HG02798 (cell line): ENCODE data around the gene TMEM52B.
"Not testable (repeated sequence)": the region's sequence is repeated elsewhere in the genome, so short reads cannot be mapped to it uniquely, and the experiment has no call there.

ENCODE experiments used
- ATAC-seq: cut with Tn5 transposase; IDR thresholded peaks from one replicate; pipeline ENCODE4 v1.9.1; 2021; ENCODE audit warnings: mild to moderate bottlenecking; ENCODE audit not compliant: unreplicated experiment, poor library complexity

TMEM52B gene

DNA sequence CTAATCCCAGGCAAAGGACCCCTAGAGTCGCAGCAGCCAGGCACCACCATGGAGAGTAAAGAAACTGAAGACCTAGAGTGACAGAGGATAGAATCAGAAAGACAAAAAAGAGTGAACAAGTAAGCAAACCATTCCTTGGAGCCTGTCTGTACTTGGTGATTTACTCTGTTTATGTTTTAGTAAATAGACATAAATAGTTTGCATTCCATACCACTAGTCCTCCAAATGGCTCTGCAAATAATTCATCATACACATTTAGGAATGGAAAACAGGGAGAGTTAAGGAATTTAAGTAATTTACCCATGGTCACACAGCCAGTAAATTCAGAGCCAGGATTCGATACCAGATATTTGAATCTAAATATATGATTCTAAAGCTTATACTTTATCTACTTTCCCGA, 9.7 kb upstream of the TMEM52B start:
- no peak for ATAC-seq

- ATAC-seq, result no peak
These were observed 8.6 kb upstream of the TMEM52B start for GRCh38 chr12:10170216-10170615.

DNA sequence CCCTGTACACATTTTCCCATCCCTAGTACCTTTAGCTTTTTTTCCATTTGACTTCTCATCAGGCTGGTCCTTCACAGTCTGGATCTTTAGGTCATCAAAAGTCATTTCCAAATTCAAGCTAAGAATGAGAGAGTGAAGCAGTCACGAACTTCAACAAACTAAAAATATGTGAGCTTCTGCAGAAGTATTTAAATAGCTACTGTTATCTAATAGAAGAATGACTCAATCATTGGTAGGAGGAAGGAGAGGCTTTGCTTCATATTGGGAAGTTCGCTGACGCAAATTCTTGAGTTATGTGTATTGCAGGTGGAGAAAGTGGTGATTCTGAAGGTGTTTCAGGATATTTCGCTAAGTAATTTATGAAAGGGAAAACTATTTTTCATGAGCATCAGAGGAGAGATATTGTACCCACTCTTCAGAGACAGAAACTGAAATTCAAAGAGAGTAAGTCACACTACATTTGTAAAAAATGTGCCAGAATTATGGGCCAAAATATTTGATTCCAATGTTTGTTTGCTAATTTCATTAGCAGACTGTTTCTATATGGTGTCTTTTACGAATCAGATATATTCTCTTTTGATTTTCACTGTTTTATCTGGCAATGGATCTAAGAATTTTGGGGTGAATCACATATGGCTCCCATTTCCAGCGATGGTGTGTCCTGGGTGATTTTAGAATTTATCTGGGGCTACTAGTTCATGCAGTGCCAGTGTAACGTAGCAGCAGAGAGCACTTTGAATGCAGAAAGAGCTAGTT, 6.7 kb upstream of the TMEM52B start, which contains the start of gene OLR1:
TSS of gene OLR1 (minus strand) at position 160 of the 756 bp plus-strand sequence. CDS start at position 105, 55 bp downstream.
- no peak for ATAC-seq

GRCh38 chr12:10174986-10175614, 3.7 kb upstream of the TMEM52B start:
- no peak for ATAC-seq

DNA sequence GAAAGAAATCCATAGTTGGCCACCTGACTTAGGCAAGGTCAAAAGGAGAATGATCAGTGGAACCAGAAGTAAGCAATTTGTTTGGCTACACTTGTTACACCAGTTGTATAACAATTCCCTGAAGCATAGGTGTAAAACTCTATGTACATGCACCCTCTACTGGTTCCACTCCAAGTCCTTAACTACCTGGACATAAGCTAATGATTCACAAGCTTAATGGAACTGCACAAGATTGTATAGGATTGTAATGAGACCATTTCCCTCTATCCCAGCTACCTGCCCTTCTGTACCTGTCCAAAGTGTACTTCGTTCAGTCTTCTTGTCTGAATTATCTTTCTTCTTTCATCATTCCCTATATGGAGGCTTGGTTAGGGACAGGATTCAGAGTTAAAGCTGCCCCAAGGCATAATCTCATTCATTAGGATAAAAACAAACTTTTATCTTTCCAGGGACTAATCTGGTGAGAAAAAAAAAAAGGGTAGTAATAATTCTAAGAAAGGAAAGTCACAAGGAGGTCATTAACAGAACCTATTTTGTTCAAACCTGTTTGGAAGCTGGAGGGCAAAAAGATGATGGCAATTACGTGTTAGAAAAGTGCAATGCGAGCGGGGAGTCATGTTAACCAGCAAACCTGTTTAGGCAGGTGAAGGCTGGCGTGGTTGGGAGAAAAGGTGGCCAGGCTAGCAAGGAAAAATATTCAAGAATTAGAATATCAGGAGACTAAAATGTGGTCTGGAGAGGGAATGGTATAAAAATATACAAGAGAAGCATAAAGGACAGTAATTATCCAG, 2.8 kb upstream of the TMEM52B start:
- no peak for ATAC-seq

GRCh38 chr12:10179776-10180181, 947 bp downstream of the TMEM52B start:
- no peak for ATAC-seq

GRCh38 chr12:10182354-10183049, 3.7 kb downstream of the TMEM52B start:
- no peak for ATAC-seq

DNA sequence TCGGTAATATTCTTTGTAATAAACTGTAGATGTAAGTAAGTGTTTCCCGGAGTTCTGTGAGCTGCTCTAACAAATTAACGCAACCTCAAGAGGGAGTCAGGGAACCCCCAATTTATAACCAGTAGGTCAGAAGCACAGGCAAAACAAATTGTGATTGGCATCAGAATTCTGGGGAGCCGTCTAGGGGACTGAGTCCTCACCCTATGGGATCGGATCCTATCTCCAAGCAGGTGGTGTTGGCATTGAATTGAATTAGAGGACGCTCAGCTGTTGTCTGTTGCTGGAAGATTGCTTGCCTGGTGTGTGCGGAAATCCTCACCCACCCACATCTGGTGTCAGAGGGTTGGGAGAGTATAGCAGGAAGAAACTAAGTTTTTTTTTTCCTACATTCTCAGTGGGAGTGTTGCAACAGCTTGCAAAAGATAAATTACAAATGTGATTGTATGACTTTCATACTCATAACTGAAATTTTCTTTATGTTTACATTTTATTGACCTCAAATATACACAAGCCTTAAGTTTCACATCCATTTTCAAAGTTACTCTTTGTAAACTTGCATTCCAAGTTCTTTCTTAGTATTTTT, 5.5 kb downstream of the TMEM52B start:
- ATAC-seq, result no peak

DNA sequence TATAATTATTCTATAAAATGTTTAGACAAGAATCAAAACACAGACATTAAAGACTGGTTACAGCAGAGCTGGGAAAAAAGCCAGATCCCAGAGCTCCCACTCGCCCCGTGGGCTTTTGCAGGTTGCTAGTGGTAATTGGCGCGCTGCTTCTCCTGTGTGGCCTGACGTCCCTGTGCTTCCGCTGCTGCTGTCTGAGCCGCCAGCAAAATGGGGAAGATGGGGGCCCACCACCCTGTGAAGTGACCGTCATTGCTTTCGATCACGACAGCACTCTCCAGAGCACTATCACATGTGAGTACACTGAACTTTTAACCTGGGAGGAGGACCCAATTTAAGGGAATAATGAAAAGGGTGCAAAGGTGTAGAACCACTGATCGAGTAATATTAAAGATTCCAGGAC, 7.5 kb downstream of the TMEM52B start:
- no peak for ATAC-seq

GRCh38 chr12:10186958-10187357, 8.1 kb downstream of the TMEM52B start:
- ATAC-seq, result not testable (repeated sequence)

GRCh38 chr12:10189653-10190052, 10.8 kb downstream of the TMEM52B start:
- ATAC-seq, result no peak

DNA sequence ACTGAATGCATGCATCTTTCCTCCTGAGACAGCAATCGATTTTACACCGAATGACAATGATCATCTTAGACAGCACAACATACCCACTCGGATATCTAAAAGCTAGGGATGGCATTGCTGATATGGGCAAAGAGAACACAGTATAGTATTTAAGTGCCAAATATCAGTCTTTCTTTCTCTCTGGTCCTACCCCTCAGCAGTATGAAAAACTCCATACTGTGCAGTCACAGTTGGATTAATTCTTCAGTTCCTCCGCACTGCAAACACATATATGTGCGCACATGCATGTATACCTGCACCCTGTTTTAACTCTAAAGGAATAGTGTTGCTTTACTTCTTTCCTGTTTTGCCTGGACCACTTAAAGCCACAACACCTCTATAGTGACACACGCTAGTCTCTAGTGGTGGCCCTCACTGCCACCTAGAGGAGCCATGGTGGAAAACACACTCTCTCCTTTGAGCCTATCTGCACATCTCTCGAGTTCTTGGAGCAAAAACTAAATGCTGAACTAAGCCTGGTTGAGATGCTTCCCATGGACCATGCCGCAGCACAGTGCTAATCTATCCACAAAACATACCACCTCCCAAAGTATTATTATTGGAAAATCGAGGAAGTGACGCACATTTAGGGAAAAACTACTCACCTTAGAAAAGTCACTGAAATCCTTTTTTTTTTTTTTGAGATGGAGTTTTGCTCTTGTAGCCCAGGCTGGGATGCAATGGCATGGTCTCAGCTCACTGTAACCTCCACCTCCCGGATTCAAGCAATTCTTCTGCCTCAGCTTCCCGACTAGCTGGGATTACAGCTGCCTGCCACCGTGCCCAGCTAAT, 11.9 kb downstream of the TMEM52B start:
- peak; percentile 96 for ATAC-seq

- ATAC-seq, result no peak
These were observed 13.0 kb downstream of the TMEM52B start for GRCh38 chr12:10191865-10192264.

DNA sequence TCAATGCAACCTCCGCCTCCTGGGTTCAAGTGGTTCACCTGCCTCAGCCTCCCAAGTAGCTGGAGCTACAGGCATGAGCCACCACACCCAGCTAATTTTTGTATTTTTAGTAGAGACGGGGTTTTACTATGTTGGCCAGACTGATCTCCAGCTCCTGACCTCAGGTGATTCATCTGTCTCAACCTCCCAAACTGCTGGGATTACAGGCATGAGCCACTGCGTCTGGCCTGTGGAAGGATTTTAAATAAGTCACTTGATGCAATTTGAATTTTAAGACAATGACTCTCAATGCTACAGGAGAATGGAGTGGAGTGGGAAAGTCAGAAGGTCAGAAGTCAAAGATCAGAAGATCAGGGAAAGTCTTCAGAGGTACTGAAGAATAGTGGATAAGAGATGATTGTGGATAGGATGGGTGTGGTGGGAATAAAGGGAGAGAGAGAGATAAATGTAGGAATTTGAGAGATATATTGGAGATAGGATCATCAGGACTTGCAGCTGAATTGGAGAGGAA, 15.4 kb downstream of the TMEM52B start:
- ATAC-seq, result no peak

DNA sequence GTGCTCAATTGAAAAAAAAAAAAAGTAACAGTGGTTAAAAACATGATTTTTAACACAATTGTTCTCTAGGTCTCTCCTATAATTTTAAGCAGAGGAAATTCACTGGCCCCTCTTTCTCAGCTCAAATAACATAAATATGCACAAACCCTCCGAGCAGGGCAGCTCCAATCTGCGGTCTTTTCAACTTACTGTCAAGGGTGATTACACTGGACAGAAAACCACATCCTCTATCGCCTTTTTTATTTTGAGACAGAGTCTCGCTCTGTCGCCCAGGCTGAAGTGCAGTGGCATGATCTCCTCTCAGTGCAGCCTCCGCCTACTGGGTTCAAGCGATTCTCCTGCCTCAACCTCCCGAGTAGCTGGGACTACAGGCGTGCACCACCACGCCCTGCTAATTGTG, 17.4 kb downstream of the TMEM52B start:
- peak; percentile 51 for ATAC-seq

- ATAC-seq, result no peak
These were observed 19.0 kb downstream of the TMEM52B start for GRCh38 chr12:10197879-10198278.

- not testable (repeated sequence) for ATAC-seq
These were observed 25.7 kb downstream of the TMEM52B start for GRCh38 chr12:10204495-10204894.

GRCh38 chr12:10205220-10205807, 26.5 kb downstream of the TMEM52B start:
- ATAC-seq, result no peak

- no peak for ATAC-seq
These were observed 28.3 kb downstream of the TMEM52B start for GRCh38 chr12:10207136-10207535.
